SK-N-SH (cell line): Measurements from ENCODE around the gene UQCRC1. TPM values are rescaled to one million over a fixed set of nuclear protein-coding genes. Genes with fewer than 3 reads are reported as not detected.

ENCODE experiments used
- CTCF ChIA-PET: fragments of 300-600, 350-600 bp; formaldehyde crosslinking; extraction: SDS; loops from one replicate; lab custom pipeline; 2021; lab: Yijun Ruan, JAX
- POLR2A ChIA-PET: fragments of 350-600 bp; sonication (Branson Sonifier 250); formaldehyde crosslinking; extraction: SDS; loops from one replicate; lab custom pipeline; 2020; ENCODE audit warnings: antibody characterized with exemption, inconsistent platforms; lab: Yijun Ruan, JAX
- DNase-seq: peaks from one replicate; pipeline ENCODE4 v3.0.0; 2012
- H2AFZ ChIP-seq: fragments of 200-600 bp; sonication (generic); 2 replicates; pipeline ENCODE4 v1.8.1; 2016; ENCODE audit warnings: antibody characterized with exemption, mild to moderate bottlenecking, low read depth
- H3F3A ChIP-seq: fragments of 200-600 bp; sonication (generic); replicated peaks from 2 replicates; pipeline ENCODE3; 2016; ENCODE audit warnings: antibody characterized with exemption, mild to moderate bottlenecking; ENCODE audit not compliant: insufficient read depth
- H3K27ac ChIP-seq, 2 experiments: fragments of 200-500 bp in 1 of 2; fragments of 200-600 bp in 1 of 2; sonication (Bioruptor generic) in 1 of 2; sonication (generic), shearing (Covaris generic) in 1 of 2; 2 replicates each; pipeline versions ENCODE4 v1.5.1 to v1.6.1; 2014 to 2016; ENCODE audit warnings: low read depth in 2 of 2, inconsistent platforms in 1 of 2, low read length in 1 of 2, mild to moderate bottlenecking in 1 of 2, mixed read lengths in 1 of 2
- H3K27me3 ChIP-seq: fragments of 200-600 bp; sonication (generic), shearing (Covaris generic); 2 replicates; pipeline ENCODE4 v1.6.1; 2016; ENCODE audit warnings: mixed run types; ENCODE audit not compliant: insufficient read depth
- H3K36me3 ChIP-seq, 2 experiments: fragments of 200-500 bp in 1 of 2; fragments of 200-600 bp in 1 of 2; sonication (Bioruptor generic) in 1 of 2; sonication (generic) in 1 of 2; replicated peaks in 1 of 2; 2 replicates each; pipeline versions ENCODE3 to v1.5.1; 2014 to 2016; ENCODE audit warnings: low read length in 1 of 2, mild to moderate bottlenecking in 1 of 2; ENCODE audit not compliant: insufficient read depth in 2 of 2, control insufficient read depth in 1 of 2
- H3K4me1 ChIP-seq, 2 experiments: fragments of 200-500 bp in 1 of 2; fragments of 200-600 bp in 1 of 2; sonication (Bioruptor generic) in 1 of 2; sonication (generic), shearing (Covaris generic) in 1 of 2; 2 replicates each; pipeline versions ENCODE4 v1.5.1 to v1.6.1; 2014 to 2016; ENCODE audit warnings: low read depth in 1 of 2, low read length in 1 of 2, mixed run types in 1 of 2; ENCODE audit not compliant: insufficient read depth in 2 of 2, control insufficient read depth in 1 of 2
- H3K4me2 ChIP-seq: fragments of 200-600 bp; sonication (generic), shearing (Covaris generic); 2 replicates; pipeline ENCODE4 v1.6.1; 2017; ENCODE audit warnings: mixed run types
- H3K4me3 ChIP-seq, 2 experiments: fragments of 200-500 bp in 1 of 2; fragments of 200-600 bp in 1 of 2; sonication (Bioruptor generic) in 1 of 2; sonication (generic), shearing (Covaris generic) in 1 of 2; 2 replicates each; pipeline versions ENCODE4 v1.5.1 to v1.8.1; 2014 to 2016; ENCODE audit warnings: low read depth in 2 of 2, inconsistent platforms in 1 of 2, low read length in 1 of 2, mild to moderate bottlenecking in 1 of 2, mixed read lengths in 1 of 2, moderate library complexity in 1 of 2
- H3K79me2 ChIP-seq: fragments of 200-600 bp; sonication (generic); 2 replicates; pipeline ENCODE4 v1.8.1; 2017; ENCODE audit warnings: mild to moderate bottlenecking; ENCODE audit not compliant: insufficient read depth
- H3K9ac ChIP-seq: fragments of 200-600 bp; sonication (generic); 2 replicates; pipeline ENCODE4 v1.6.1; 2017; ENCODE audit warnings: mixed run types
- H3K9me2 ChIP-seq: fragments of 200-600 bp; sonication (generic); 2 replicates; pipeline ENCODE4 v1.6.1; 2017; ENCODE audit warnings: mixed run types
- H3K9me3 ChIP-seq: fragments of 200-600 bp; sonication (generic); 2 replicates; pipeline ENCODE4 v1.6.1; 2017; ENCODE audit warnings: mixed run types, mild to moderate bottlenecking, moderate library complexity
- H4K20me1 ChIP-seq: fragments of 200-600 bp; sonication (generic); 2 replicates; pipeline ENCODE4 v1.6.1; 2017; ENCODE audit warnings: mild to moderate bottlenecking, mixed run types; ENCODE audit not compliant: insufficient read depth
- ELF1 ChIP-seq: IDR thresholded peaks from 2 replicates; pipeline ENCODE4 v1.4.0; 2012
- EP300 ChIP-seq, 2 experiments: IDR thresholded peaks; 2 replicates each; pipeline versions ENCODE4 v1.4.0 to v1.6.1; 2012; ENCODE audit warnings: borderline replicate concordance in 1 of 2, low read depth in 1 of 2, low read length in 1 of 2
- FOXM1 ChIP-seq: IDR thresholded peaks from 2 replicates; pipeline ENCODE4 v1.4.0; 2012; ENCODE audit warnings: low read depth, mild to moderate bottlenecking
- GABPA ChIP-seq: IDR thresholded peaks from 2 replicates; pipeline ENCODE4 v1.4.0; 2012; ENCODE audit warnings: low read depth, mild to moderate bottlenecking
- IRF3 ChIP-seq: fragments of 150-350 bp; IDR thresholded peaks from 2 replicates; pipeline ENCODE4 v1.6.1; 2016; ENCODE audit warnings: mild to moderate bottlenecking, low read depth, low read length
- JUND ChIP-seq: IDR thresholded peaks from 2 replicates; pipeline ENCODE4 v1.4.0; 2012
- NRF1 ChIP-seq: IDR thresholded peaks from 2 replicates; pipeline ENCODE4 v1.6.1; 2012; ENCODE audit warnings: low read depth, mild to moderate bottlenecking, low read length
- PBX3 ChIP-seq: IDR thresholded peaks from 2 replicates; pipeline ENCODE4; 2012
- POLR2AphosphoS5 ChIP-seq: IDR thresholded peaks from 2 replicates; pipeline ENCODE4 v1.6.1; 2012; ENCODE audit warnings: low read depth, low read length
- RAD21 ChIP-seq: IDR thresholded peaks from 2 replicates; pipeline ENCODE4 v1.6.1; 2012; ENCODE audit warnings: mild to moderate bottlenecking, low read length
- RCOR1 ChIP-seq: fragments of 150-350 bp; IDR thresholded peaks from 2 replicates; pipeline ENCODE4 v1.6.1; 2017; ENCODE audit warnings: antibody characterized with exemption, low read length
- REST ChIP-seq: IDR thresholded peaks from 2 replicates; pipeline ENCODE4 v1.6.1; 2012; ENCODE audit warnings: mild to moderate bottlenecking, low read depth, low read length, moderate library complexity
- RFX5 ChIP-seq: IDR thresholded peaks from 2 replicates; pipeline ENCODE4 v1.6.1; 2012; ENCODE audit warnings: mild to moderate bottlenecking, improper control_type of control experiment, low read length
- RXRA ChIP-seq: IDR thresholded peaks from 2 replicates; pipeline ENCODE4 v1.4.0; 2012; ENCODE audit warnings: low read depth, mild to moderate bottlenecking, borderline replicate concordance
- TAF1 ChIP-seq: IDR thresholded peaks from 2 replicates; pipeline ENCODE4 v1.6.1; 2012; ENCODE audit warnings: low read depth, mild to moderate bottlenecking, low read length, moderate library complexity, borderline replicate concordance
- TEAD4 ChIP-seq: IDR thresholded peaks from 2 replicates; pipeline ENCODE4 v1.4.0; 2012; ENCODE audit warnings: mild to moderate bottlenecking, borderline replicate concordance; ENCODE audit not compliant: insufficient read depth
- USF1 ChIP-seq: IDR thresholded peaks from 2 replicates; pipeline ENCODE4 v1.4.0; 2012; ENCODE audit warnings: low read depth, borderline replicate concordance
- ZBTB33 ChIP-seq: IDR thresholded peaks from 2 replicates; pipeline ENCODE4 v1.4.0; 2012; ENCODE audit warnings: low read depth, borderline replicate concordance
- WGBS: methylation state at CpG from one replicate; pipeline ENCODE4 v1.1.6; 2017; ENCODE audit warnings: low lambda C conversion rate; 5-methylcytosine and 5-hydroxymethylcytosine counted together
- polyA plus RNA-seq, 3 experiments: library from polyadenylated mRNA; depleted of rRNA; stranded (reverse); fragments of >200 nt; gene quantifications; 2 replicates each; pipeline ENCODE4 v1.2.3, GENCODE V29; 2012

UQCRC1 gene
- polyA plus RNA-seq, 1 of the 3 experiments (the other 2 are of a cell fraction) = 284 TPM

- Histone ChIP-seq H3F3A (peaks cover 15% of the 10 kb centered on the region), H3K9ac (no peak overlapping the region), H2AFZ (no peak overlapping the region), H3K27ac (no peak overlapping the region), H3K9me2 (no peaks in the 10 kb centered on the region), H3K4me3 (no peak overlapping the region), H3K36me3 (no peaks in the 10 kb centered on the region), H3K79me2 (peaks cover 5% of the 10 kb centered on the region; the same call in 1 of the 2 replicates), H3K27me3 (no peaks in the 10 kb centered on the region), H3K4me2 (no peak overlapping the region), H3K4me1 (peaks cover 12 to 19% of the 10 kb centered on the region in 2 experiments; a peak in 3 of 4 replicates), H3K9me3 (no peaks in the 10 kb centered on the region), H4K20me1 (no peaks in the 10 kb centered on the region)
- TF ChIP-seq RCOR1 = no peak
- no peak for TF ChIP-seq ELF1
- TF ChIP-seq TEAD4 = no peak
- no peak for TF ChIP-seq PBX3
- TF ChIP-seq ZBTB33 = no peak
- TF ChIP-seq IRF3 = no peak
- no peak for TF ChIP-seq USF1
- TF ChIP-seq RXRA = no peak
- ChIA-PET CTCF (no interaction called here), POLR2A (no interaction called here)
- 94% methylated on average over 10 of the region's 22 CpGs for WGBS
- no peak for DNase-seq
These were observed 17.4 kb downstream of the UQCRC1 start for GRCh38 chr3:48591886-48592518.

GRCh38 chr3:48591436-48591835 is 18.0 kb downstream of the UQCRC1 start:
- Histone ChIP-seq H3K4me1 (peaks cover 11 to 19% of the 10 kb centered on the region in 2 experiments; a peak in 3 of 4 replicates), H3K4me3 (no peak overlapping the region), H3K27ac (no peak overlapping the region), H3K27me3 (no peaks in the 10 kb centered on the region), H3K9ac (no peak overlapping the region), H3K36me3 (no peaks in the 10 kb centered on the region), H3K9me3 (no peaks in the 10 kb centered on the region), H3K9me2 (no peaks in the 10 kb centered on the region), H3K79me2 (peaks cover 5% of the 10 kb centered on the region; the same call in 1 of the 2 replicates), H4K20me1 (no peaks in the 10 kb centered on the region), H2AFZ (no peak overlapping the region), H3F3A (peaks cover 9% of the 10 kb centered on the region), H3K4me2 (no peak overlapping the region)
- ChIA-PET CTCF (no interaction called here), POLR2A (no interaction called here)
- WGBS = 96% methylated on average over 4 of the region's 14 CpGs
- no peak for DNase-seq
- TF ChIP-seq EP300 (IDR thresholded peaks at IDR 0.05; ENCODE audit: borderline replicate concordance in 1 of 2, low read depth in 1 of 2, low read length in 1 of 2) = no peak
- no peak for TF ChIP-seq RCOR1
- TF ChIP-seq NRF1 = no peak
- no peak for TF ChIP-seq JUND
- TF ChIP-seq RXRA = no peak
- no peak for TF ChIP-seq REST
- no peak for TF ChIP-seq FOXM1
- no peak for TF ChIP-seq USF1
- TF ChIP-seq GABPA = no peak
- TF ChIP-seq TAF1 = no peak
- TF ChIP-seq POLR2AphosphoS5 = no peak
- no peak for TF ChIP-seq RFX5
- no peak for TF ChIP-seq RAD21
